GM18511 (cell line): Measurements from ENCODE around the gene SF1.

ENCODE experiments used
- ATAC-seq: cut with Tn5 transposase; IDR thresholded peaks from one replicate; pipeline ENCODE4 v1.9.1; 2021; ENCODE audit warnings: mild to moderate bottlenecking, moderate library complexity; ENCODE audit not compliant: unreplicated experiment

Gene SF1

GRCh38 chr11:64801561-64802369 lies 23.4 kb upstream of the SF1 start:
- ATAC-seq = no peak

DNA sequence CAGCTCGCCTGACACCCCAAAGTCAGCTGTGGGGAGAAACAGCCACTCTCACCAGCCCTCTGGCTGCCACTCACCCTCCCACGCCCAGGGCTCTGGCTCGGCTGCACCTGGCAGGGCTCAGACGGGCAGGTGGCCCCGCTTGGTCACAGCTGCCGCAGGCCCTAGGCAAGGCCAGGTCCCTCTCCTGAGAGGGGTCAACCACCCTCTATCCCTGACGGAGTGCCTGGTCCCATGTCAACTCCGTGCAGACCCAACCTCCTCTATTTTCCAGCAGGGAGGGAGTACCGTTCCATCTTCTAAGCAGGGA lies 22.8 kb upstream of the SF1 start:
- ATAC-seq = no peak

GRCh38 chr11:64800303-64801157 lies 22.2 kb upstream of the SF1 start:
- ATAC-seq = no peak

DNA sequence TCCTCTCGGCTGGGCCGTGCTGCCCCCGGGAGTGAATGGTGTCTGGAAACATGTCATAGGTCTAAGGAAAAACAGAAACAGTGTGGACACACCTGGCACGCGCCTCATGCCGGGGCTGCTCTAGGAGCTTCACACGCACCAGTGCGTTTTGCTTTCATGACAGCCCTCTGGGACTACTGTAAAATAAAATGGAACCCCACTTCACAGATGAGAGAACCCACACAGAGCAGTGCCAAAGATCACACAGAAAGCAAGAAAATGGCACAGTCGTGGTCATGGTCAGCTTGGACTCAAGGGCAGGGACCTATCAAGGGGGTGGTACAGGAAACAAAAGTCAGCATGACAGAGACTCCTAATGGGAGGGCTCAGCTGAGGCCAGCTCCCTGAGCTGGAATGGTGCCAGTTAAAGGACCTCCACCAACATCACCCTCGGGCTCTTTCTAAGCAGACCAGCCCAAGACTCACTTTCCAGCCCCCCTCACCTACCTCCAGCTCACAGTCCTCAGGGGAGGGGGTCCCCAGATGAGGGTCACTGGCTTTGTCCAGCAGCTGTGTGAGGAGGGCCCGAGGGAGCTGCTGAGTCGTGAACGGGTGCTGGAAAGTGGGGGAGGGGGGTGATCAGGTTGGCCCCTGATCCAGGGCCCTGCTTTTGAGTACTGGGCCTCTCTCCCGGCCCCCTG lies 21.4 kb upstream of the SF1 start:
- no peak for ATAC-seq

DNA sequence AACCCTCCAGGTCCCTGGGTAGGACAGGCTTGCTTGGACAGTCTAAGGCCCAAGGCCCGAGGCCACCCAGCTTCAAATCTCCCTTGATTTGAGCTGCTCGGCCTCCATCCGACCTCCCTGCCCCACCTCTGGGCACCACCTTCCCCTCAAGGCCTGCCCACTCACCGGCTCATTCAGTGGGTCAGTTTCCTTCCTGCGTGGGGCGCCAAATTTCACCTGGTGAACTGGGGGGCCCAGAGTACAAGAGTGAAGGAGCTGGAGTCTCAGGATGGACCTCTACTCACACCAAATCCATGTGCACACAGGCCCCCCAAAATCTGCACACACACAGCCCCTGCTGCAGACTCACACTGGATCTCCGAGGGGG lies 20.9 kb upstream of the SF1 start:
- ATAC-seq = no peak

GRCh38 chr11:64796757-64797541 lies 18.6 kb upstream of the SF1 start:
- ATAC-seq = no peak

GRCh38 chr11:64796047-64796756 lies 17.9 kb upstream of the SF1 start:
- no peak for ATAC-seq

- ATAC-seq = no peak
Observed at GRCh38 chr11:64794526-64794925, 16.2 kb upstream of the SF1 start.

DNA sequence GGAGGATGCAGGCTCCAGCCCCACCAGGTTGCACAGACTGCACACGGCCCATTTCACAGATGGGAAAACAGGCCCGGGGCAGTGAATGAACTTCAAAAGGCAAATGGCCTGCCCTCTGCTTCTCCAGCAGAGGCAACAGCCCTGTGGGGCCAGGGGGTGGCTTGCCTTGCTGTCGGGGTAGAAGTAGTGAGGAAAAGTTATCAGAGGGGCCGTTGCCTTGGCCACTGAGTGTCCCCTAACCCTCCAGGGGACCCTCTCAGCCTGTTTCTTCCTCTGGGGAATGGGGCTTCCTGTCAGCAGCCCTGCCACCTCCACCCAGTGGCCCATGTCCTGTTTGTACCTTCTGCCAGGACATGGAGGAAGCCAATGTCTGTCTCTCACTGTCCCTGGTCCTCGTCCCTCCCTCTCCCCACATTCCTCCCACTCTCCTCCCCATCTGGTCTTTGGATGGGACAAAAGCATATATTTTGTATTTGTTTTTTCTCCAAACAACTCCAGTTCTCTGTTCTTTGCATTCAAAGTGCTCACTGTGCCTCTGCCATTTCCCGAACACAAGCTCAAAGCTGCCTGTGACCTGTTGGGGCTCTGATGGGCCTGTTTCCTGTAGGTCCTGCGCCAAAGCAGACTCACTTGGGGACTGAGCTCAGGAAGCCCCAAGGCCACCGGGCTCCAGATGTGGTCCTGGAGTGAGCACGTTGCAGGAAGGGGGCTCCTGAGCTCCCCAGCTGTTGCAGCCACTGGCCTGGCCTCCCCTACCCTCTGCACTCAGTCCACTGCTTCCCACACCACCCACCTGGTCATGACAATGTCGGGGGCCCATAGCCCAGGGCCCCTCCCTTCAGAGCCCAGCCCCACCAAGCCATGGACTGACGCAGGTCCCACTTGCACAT lies 15.2 kb upstream of the SF1 start:
- no peak for ATAC-seq

GRCh38 chr11:64792482-64792881 lies 14.1 kb upstream of the SF1 start:
- ATAC-seq = no peak

DNA sequence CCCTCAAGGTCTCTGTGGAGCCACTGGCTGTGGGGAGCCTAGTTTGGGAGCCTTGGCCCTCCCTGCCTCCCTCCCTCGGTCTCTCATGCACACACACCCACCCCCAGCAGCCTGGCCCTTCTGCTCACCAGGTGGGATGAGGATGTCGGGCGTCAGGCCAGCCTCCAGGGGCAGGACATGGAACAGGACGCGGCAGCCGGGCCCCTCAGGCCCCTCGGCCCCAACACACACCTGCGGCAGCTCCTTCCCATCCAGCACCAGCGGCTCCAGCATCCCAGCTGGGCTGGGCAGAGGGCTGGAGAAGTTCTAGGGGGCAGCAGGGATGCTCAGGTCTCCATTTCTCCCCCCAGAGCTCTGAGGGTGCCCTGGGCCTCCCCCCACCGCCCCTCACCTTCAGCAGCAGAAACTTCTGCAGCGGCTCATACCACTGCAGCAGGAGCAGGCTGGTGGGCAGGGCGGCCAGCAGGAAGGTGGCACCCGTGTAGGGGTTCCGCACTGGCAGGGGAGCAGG lies 13.5 kb upstream of the SF1 start:
- ATAC-seq = no peak

- ATAC-seq = no peak
Observed at GRCh38 chr11:64790205-64791095, 12.1 kb upstream of the SF1 start.

GRCh38 chr11:64789331-64790204 lies 11.2 kb upstream of the SF1 start:
- ATAC-seq = no peak

DNA sequence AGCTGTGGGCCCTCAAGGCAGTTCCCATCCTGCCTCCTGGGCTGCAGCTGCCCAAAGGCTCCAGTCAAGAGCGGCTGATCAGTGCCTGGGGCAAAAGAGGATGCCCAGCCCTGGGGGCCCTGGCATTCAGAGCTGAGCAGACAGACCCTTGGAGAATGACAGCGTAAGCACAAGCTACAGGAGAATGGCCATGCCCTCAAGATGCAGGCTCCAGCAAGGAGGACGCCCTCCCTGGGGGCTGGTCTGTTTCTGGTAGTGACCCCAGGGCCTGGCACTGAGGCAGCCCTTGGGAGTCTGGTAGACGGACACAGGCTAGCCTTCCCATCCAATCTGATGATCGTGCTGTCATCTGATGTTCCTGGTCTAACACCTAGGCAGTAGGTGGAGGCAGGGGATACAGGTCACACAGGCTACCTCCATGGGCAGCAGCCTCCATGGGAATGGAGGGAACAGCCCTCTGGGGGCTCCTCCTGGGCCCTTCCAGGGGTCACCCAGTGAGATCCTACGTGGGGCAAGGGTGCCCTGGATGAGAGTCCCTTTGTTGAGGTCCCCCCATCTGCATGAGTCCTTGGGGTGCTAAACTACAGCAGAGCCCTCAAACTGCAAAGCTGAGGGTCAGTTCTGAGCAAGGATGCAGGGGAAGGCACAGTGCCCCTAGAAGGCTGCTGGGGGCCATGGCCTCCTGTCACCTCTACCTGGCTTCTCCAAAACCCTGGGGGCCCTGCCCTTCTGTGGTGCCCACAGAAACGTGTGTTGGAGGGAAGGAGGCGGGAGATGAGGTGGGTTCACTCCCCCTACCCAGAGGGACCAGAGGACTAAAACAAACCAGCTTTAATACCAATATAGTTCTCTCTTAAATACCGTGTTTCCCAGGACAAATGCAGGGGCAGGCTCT lies 10.2 kb upstream of the SF1 start:
- no peak for ATAC-seq

DNA sequence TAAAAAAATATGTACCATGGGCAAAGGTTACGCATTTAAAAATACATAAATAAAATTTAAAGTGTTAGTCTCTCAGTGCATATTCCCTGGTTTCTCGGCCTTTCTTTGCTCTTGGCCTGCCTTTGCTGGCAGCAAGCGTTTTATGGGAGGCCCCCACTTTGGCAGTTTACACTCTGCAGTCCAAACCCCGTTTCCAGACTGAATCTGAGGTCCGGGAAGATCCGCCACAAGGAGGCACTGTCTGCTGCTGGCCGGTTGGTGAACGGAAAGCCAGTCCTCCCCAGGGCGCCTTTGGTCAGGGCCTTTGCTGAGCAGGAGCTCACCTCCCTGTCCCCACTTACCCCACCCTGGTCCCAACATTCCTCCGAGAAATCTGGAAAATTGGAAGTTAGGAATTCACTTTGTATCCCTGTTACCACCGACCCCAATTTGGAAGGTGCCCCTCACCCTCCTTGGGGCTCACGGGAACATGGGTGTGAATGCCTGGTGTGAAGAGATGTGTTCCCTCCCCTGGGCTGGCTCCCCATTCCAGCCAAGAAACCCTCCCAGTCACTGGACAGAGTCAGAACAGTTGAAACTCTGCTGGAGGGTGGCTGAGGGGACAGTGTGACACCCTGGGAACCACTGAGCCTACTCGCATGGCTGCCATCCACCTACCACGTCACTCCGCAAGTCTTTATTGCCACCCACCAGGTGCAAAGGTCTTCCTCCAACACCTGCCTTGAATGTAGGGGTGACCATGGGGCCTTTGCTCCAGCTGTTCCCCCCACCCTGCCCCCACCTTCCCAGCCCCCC lies 9.4 kb upstream of the SF1 start:
- ATAC-seq = no peak
